Peyer's patch (tissue), 4 donors: Measurements from ENCODE around the gene ANKS4B.

ENCODE experiments used
- CTCF ChIP-seq, 6 experiments: fragments of 450-650 bp in 4 of 6; fragments of 200-600 bp in 2 of 6; sonication (generic) in 1 of 6; IDR thresholded peaks; one replicate each; pipeline ENCODE4 v1.5.1; 2017 to 2019; ENCODE audit warnings: antibody characterized with exemption in 6 of 6, mild to moderate bottlenecking in 3 of 6, moderate library complexity in 1 of 6
- POLR2A ChIP-seq, 2 donors: fragments of 450-650 bp; IDR thresholded peaks; one replicate each; pipeline ENCODE4 v1.5.1; 2017; ENCODE audit warnings: antibody characterized with exemption in 2 of 2, mild to moderate bottlenecking in 2 of 2, moderate library complexity in 2 of 2

DNA sequence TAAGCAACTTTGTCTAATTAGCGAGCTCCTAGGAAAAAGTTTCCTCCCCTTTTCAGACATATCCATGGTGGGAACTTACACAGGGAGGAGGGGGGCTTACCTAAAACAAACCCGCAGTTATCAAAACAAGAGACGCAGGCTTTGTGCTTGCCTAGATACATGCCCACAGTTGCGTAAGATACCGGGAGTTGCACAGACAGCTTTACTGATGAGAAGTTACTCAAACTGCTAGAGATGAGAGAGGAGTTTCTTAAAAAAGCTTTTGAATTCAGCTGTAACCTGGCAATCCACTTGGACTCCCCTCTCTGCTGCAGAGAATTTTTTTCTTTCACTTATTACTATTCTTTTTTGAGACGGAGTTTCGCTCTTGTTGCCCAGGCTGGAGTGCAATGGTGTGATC, 15.3 kb upstream of the ANKS4B start:
- TF ChIP-seq CTCF (IDR thresholded peaks at IDR 0.05) (no peak), POLR2A (IDR thresholded peaks at IDR 0.05) (no peak)
